NT2/D1 (cell line): ENCODE results near the gene STK32B.

Source experiments
- SUZ12 ChIP-seq: IDR thresholded peaks from 2 replicates; pipeline ENCODE4 v1.6.1; 2011; ENCODE audit not compliant: insufficient read length, insufficient read depth; ENCODE audit errors: extremely low read depth
- YY1 ChIP-seq: IDR thresholded peaks from 2 replicates; pipeline ENCODE4 v1.6.1; 2011; ENCODE audit not compliant: insufficient read length, insufficient read depth
- ZNF274 ChIP-seq: IDR thresholded peaks from 2 replicates; pipeline ENCODE4 v1.6.1; 2011; ENCODE audit warnings: mild to moderate bottlenecking, low read depth, low read length

- no peak for TF ChIP-seq ZNF274
- TF ChIP-seq YY1, result no peak
- no peak for TF ChIP-seq SUZ12
Measured at GRCh38 chr4:5164221-5164912, 113.1 kb downstream of the STK32B start.
